ENCODE data around the gene MT2A.

MT2A gene

GRCh38 chr16:56640076-56640475 lies 31.7 kb downstream of the MT2A start:
- POLR2A ChIA-PET (ENCODE audit: low non-redundant PET), result no interaction called here
- H3K27ac ChIP-seq, result no peak overlapping the region
- DNase-seq (ENCODE audit: low spot score), result no peak
- CTCF ChIA-PET, result interaction anchor here (0.6 kb wide), 1 partner anchor 58 kb away, joined by 3 read pairs; no protein-coding TSS in a partner anchor
- TF ChIP-seq, protein P1, sequence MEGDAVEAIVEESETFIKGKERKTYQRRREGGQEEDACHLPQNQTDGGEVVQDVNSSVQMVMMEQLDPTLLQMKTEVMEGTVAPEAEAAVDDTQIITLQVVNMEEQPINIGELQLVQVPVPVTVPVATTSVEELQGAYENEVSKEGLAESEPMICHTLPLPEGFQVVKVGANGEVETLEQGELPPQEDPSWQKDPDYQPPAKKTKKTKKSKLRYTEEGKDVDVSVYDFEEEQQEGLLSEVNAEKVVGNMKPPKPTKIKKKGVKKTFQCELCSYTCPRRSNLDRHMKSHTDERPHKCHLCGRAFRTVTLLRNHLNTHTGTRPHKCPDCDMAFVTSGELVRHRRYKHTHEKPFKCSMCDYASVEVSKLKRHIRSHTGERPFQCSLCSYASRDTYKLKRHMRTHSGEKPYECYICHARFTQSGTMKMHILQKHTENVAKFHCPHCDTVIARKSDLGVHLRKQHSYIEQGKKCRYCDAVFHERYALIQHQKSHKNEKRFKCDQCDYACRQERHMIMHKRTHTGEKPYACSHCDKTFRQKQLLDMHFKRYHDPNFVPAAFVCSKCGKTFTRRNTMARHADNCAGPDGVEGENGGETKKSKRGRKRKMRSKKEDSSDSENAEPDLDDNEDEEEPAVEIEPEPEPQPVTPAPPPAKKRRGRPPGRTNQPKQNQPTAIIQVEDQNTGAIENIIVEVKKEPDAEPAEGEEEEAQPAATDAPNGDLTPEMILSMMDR (conservative IDR thresholded peaks at IDR 0.05; ENCODE audit: low read depth), result no peak

- H3K27ac ChIP-seq, result no peak overlapping the region
- TF ChIP-seq, protein P1 (conservative IDR thresholded peaks at IDR 0.05; ENCODE audit: low read depth), result no peak
- ChIA-PET POLR2A (ENCODE audit: low non-redundant PET) (no interaction called here), CTCF (no interaction called here)
- no peak for DNase-seq (ENCODE audit: low spot score)
Observed at GRCh38 chr16:56641166-56641565, 32.8 kb downstream of the MT2A start.

DNA sequence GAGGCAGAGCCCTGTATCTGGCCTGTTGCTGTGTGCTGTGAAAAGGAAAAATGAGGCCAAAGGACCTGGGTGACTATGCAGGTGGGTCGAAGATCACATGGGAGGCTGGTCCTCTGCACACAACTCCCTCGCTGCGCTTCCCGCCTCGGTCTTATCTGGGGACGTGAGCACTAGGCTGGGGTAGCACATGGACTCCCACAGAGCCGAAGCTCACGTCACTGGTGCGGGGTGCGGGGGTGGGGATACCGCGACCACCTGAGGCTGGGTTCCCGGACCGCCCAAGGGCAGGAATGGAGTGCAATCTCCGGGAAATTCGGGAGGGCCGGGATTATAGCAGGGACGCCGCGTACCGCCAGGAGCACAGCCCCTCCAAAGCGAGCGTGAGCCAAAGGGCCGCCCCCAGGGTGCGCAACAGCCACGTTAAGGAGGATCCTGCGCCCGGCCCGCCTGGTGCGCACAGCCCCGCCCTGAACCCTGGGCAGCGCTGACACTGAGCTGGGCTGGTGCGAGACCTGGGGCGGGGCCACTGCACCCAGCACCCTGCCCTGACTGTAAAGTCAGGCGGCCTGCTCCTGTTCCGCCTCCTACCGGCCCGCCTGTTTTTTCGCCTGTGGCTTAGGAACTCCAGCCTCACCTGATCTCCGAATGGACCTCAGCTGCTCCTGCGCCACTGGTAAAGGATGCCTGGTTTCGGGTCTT lies 34.8 kb downstream of the MT2A start:
- TF ChIP-seq, protein P1 (conservative IDR thresholded peaks at IDR 0.05; ENCODE audit: low read depth), result no peak; the same call in 1 of the 2 replicates
- ChIA-PET CTCF (interaction anchor here (0.6 to 0.7 kb wide), 2 partner anchors 18 to 24 kb away, joined by 3 to 6 read pairs; no protein-coding TSS in a partner anchor), POLR2A (ENCODE audit: low non-redundant PET) (no interaction called here)
- DNase-seq (ENCODE audit: low spot score), result no peak
- H3K27ac ChIP-seq, result peak overlapping the region; percentile 44

DNA sequence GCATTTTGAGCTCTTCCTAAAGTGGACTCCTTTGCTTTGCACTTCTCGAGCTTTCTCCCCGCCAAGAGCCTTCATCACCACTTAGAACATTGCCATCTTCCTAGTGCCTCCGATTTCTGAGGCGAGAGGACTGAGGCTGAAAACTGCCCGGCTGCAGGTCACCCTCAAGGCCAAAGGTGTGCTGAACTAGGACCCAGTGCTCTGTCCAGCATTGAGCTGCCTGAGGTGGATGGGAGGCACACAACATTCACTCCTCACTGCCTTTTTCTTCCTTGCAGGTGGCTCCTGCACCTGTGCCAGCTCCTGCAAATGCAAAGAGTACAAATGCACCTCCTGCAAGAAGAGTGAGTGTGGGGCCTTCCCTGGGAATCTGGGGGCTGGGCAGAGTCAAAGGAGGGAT lies 35.4 kb downstream of the MT2A start:
- ChIA-PET POLR2A (ENCODE audit: low non-redundant PET) (no interaction called here), CTCF (interaction anchor here (0.6 to 0.7 kb wide), 3 partner anchors 19 to 79 kb away, joined by 3 to 6 read pairs (median 4); no protein-coding TSS in a partner anchor)
- DNase-seq (ENCODE audit: low spot score), result no peak
- TF ChIP-seq, protein P1 (conservative IDR thresholded peaks at IDR 0.05; ENCODE audit: low read depth), result no peak
- H3K27ac ChIP-seq, result peak overlapping the region; percentile 44

GRCh38 chr16:56645311-56645710 lies 36.9 kb downstream of the MT2A start:
- CTCF ChIA-PET, result no interaction called here
- no peak overlapping the region for H3K27ac ChIP-seq
- TF ChIP-seq, protein P1 (conservative IDR thresholded peaks at IDR 0.05; ENCODE audit: low read depth), result no peak
- DNase-seq (ENCODE audit: low spot score), result no peak
- POLR2A ChIA-PET (ENCODE audit: low non-redundant PET), result no interaction called here

DNA sequence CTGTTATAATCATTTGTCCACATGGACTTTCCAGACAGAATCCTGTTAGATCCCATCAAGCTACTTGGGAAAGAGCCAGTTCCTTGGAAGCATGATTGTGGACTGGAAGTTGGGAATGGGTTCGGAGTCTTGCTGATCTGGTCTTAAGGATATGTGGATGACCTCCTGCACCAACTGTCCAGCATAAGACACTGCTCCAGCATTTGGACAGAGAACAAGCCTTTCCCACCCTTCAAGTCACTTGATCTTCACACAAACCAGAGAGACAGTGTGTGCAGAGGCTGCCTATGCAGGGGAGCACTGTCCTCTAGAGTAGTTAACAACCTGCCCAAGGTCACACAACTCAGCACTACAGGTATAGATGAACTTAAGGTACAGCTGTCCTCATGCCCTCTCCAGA lies 37.5 kb downstream of the MT2A start:
- DNase-seq (ENCODE audit: low spot score), result no peak
- ChIA-PET CTCF (no interaction called here), POLR2A (ENCODE audit: low non-redundant PET) (no interaction called here)
- TF ChIP-seq, protein P1 (conservative IDR thresholded peaks at IDR 0.05; ENCODE audit: low read depth), result no peak
- no peak overlapping the region for H3K27ac ChIP-seq
